ENCODE results near the gene SLC25A33.

The SLC25A33 gene

DNA sequence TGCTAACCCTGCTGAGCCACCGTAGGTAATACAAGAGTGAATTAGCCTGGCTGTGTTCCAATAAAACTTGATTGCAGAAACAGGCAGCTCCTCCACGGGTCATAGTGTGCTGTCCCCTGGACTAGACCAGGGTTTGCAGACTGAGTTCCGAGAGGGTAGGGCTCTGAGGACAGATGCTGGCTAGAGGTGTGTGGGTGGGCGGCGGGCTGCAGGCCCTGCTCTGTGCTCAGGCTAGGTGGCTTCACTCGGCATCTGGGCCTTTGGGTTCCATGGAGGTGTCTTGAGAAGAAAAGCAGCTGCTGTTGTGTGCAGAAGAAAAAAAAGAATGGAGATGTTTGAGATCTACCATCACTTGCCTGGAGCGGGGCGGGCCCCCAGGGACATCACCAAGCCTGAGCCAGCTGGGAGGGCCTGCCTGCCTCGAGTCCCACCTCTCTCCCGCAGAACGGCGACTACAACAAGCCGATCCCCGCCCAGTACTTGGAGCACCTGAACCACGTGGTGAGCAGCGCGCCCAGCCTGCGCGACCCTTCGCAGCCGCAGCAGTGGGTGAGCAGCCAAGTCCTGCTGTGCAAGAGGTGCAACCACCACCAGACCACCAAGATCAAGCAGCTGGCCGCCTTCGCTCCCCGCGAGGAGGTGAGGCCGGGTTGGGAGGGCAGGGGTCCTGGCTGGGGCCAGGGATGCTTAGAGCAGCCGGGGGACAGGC, 57.3 kb downstream of the SLC25A33 start:
- H3K36me3 ChIP-seq (ENCODE audit: insufficient read depth, low read length) = no peaks in the 10 kb centered on the region; the same call in 1 of the 2 replicates
- no peaks in the 10 kb centered on the region for H3K9me3 ChIP-seq (ENCODE audit: control insufficient read depth, insufficient read depth, low read length)
- no peak overlapping the region for H3K9ac ChIP-seq (ENCODE audit: low read depth, low read length)
- H3K4me1 ChIP-seq (ENCODE audit: insufficient read depth, low read length) = peaks cover 21% of the 10 kb centered on the region; the same call in 1 of the 2 replicates

DNA sequence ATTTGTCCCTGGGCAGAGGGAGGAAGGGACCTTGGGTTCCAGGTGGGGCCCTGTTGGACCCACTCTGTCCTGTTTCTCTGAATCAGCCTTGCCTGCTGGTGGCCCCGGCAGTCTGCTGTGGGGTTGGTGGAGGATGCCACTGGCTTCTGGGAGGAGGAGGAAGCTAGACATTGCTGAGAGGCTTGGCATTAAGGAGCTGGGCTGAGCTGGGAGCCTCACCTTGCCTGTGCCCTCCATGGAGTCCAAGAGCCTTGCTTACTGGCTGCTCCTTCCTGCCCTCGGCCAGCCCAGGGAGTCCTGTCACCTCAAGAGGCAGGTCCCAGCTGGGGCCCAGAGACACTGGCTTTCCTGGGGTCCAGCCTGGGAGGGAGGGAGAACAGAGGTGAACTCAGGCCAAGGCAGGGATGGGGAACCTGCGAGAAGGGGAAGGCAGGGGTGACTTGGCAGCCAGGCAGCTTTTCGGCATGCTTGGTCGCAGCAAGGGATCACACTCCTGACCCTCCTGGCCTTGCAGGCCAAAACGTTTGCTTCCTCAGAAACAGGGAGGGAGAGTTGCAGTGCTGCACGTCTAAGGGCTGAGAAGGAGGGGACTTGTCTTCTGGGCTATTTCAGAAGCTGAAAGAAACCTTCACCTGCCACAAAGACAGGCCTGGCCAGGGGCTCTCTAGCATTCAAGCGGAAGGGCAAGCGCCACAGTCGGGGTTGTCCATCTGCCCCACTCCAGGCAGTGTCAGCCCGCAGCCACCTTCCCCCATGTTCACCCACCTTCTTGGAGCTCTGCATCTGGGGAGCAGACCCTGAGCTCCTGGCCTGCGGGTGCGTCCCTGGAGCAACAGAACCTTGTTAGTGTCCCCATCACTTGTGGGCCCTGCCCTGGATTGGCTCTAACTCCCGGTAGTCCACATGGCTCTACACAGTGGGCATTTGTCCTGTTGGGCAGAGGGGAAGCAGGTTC, 58.4 kb downstream of the SLC25A33 start:
- no peak overlapping the region for H3K9ac ChIP-seq (ENCODE audit: low read depth, low read length)
- no peaks in the 10 kb centered on the region; the same call in 1 of the 2 replicates for H3K36me3 ChIP-seq (ENCODE audit: insufficient read depth, low read length)
- H3K9me3 ChIP-seq (ENCODE audit: control insufficient read depth, insufficient read depth, low read length) = no peaks in the 10 kb centered on the region
- peaks cover 12% of the 10 kb centered on the region; the same call in 1 of the 2 replicates for H3K4me1 ChIP-seq (ENCODE audit: insufficient read depth, low read length)

DNA sequence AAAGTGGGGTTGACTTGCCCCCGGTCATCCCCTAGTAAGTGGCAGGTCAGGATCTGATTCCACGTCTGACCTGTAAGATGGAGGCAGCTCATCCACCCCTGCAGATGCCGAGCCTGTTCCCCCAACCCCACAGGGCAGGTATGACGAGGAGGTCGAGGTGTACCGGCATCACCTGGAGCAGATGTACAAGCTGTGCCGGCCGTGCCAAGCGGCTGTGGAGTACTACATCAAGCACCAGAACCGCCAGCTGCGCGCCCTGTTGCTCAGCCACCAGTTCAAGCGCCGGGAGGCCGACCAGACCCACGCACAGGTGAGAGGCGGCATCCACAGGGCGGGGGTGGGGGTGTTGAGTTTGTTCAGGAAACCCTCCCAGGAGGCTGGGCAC, 59.0 kb downstream of the SLC25A33 start:
- Histone ChIP-seq H3K4me1 (ENCODE audit: insufficient read depth, low read length) (peaks cover 5% of the 10 kb centered on the region; the same call in 1 of the 2 replicates), H3K9me3 (ENCODE audit: control insufficient read depth, insufficient read depth, low read length) (no peaks in the 10 kb centered on the region), H3K36me3 (ENCODE audit: insufficient read depth, low read length) (peaks cover 6% of the 10 kb centered on the region), H3K9ac (ENCODE audit: low read depth, low read length) (no peak overlapping the region)

DNA sequence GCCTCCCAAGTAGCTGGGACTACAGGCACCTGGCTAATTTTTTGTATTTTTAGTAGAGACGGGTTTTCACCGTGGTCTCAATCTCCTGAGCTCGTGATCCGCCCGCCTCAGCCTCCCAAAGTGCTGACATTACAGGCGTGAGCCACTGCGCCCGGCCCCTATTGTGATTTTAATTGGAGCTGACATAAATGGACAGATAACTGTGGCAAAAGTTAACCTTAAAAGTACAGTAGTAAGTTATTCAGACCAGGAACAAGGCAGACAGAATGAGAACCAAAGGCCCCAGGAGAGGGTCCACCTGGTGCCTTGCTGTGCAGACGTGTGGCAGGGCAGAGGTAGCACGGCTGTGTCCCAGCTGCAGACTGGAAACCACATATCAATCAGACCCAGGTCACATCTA, 60.5 kb downstream of the SLC25A33 start:
- H3K36me3 ChIP-seq (ENCODE audit: insufficient read depth, low read length) = peaks cover 7% of the 10 kb centered on the region
- no peaks in the 10 kb centered on the region for H3K9me3 ChIP-seq (ENCODE audit: control insufficient read depth, insufficient read depth, low read length)
- H3K4me1 ChIP-seq (ENCODE audit: insufficient read depth, low read length) = no peaks in the 10 kb centered on the region
- H3K9ac ChIP-seq (ENCODE audit: low read depth, low read length) = no peak overlapping the region

DNA sequence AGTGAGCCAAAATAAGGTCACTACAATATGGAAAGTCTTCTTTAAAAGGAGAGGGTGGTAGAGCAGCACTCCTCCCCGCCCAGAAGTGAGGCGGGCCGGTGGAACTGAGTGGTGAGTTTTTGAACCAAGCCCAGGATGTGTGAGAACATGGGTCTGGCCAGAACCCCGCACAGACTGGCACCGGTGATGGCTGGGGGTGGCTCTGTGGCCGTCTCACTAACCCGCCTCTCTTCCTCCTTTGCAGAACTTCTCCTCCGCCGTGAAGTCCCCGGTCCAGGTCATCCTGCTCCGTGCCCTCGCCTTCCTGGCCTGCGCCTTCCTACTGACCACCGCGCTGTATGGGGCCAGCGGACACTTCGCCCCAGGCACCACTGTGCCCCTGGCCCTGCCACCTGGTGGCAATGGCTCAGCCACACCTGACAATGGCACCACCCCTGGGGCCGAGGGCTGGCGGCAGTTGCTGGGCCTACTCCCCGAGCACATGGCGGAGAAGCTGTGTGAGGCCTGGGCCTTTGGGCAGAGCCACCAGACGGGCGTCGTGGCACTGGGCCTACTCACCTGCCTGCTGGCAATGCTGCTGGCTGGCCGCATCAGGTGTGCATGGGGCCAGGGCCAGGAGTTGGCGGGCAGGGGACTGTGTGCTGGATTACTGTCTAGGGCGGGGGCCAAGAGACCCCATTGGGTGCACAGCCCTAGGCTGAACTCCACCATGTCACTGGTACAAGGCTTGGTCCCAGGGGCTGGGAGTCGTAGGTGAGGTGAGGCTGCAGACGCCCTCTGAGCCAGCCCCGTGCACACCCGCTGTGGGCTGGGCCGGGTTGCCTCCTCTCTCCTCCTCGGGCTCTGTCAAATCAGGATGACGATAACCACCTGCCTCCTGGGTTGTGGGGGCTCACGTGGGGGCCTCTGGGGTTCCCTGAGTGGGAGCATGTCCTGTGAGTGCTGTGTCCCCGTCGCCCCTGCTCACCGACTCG, 61.9 kb downstream of the SLC25A33 start:
- Histone ChIP-seq H3K4me1 (ENCODE audit: insufficient read depth, low read length) (no peaks in the 10 kb centered on the region), H3K36me3 (ENCODE audit: insufficient read depth, low read length) (peaks cover 7% of the 10 kb centered on the region), H3K9me3 (ENCODE audit: control insufficient read depth, insufficient read depth, low read length) (no peaks in the 10 kb centered on the region), H3K9ac (ENCODE audit: low read depth, low read length) (no peak overlapping the region)

DNA sequence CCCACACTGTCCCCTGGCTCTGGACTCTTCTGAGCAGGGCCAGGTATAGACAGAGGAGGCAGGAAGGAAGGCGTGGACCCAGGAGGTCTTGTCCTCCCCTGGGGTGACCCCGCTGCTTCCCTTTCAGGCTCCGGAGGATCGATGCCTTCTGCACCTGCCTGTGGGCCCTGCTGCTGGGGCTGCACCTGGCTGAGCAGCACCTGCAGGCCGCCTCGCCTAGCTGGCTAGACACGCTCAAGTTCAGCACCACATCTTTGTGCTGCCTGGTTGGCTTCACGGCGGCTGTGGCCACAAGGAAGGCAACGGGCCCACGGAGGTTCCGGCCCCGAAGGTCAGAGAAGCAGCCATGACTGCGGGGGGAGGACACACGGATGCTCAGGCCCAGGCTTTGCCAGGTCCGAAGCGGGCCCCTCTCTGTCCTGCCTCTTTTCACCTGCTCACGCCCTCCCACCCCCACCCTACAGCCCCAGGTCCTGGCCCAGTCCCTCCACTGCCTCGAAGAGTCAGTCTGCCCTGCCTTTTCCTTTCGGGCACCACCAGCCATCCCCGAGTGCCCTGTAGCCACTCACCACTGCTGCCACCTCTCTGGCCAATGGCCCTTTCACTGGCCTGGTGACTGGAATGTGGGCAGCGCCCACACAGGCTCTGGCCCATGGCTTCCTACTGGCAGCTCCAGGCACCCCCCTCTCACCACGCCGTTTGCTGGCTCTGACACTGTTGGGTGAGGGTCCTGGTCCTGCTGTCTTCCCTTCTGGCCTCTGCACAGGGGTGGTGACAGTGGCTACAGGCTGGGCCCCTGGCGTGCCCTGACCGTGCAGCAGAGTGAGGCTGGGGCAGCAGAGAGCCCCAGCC, 62.9 kb downstream of the SLC25A33 start:
- Histone ChIP-seq H3K4me1 (ENCODE audit: insufficient read depth, low read length) (no peaks in the 10 kb centered on the region), H3K36me3 (ENCODE audit: insufficient read depth, low read length) (peaks cover 7% of the 10 kb centered on the region), H3K9ac (ENCODE audit: low read depth, low read length) (no peak overlapping the region), H3K9me3 (ENCODE audit: control insufficient read depth, insufficient read depth, low read length) (no peaks in the 10 kb centered on the region)

DNA sequence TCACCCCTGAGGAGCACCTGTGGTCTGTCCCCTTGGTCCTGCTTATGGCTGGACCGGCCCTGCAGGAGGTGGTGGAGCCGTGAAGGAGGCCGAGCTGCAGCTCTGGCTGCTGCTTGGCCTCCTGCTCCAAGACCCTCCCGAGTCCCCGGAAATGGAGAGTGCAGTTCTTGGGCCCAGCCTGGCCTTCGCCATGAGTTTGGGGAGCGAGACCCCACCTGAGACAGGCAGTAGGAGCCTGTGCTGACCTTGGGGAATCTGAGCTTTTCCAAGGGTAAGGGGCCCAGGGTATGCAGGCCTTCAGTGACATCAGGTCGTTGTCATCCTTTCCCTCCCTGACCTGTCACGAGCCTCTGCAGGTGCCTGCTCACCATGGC, 63.5 kb downstream of the SLC25A33 start:
- Histone ChIP-seq H3K36me3 (ENCODE audit: insufficient read depth, low read length) (peaks cover 7% of the 10 kb centered on the region; the same call in 1 of the 2 replicates), H3K9ac (ENCODE audit: low read depth, low read length) (no peak overlapping the region)

DNA sequence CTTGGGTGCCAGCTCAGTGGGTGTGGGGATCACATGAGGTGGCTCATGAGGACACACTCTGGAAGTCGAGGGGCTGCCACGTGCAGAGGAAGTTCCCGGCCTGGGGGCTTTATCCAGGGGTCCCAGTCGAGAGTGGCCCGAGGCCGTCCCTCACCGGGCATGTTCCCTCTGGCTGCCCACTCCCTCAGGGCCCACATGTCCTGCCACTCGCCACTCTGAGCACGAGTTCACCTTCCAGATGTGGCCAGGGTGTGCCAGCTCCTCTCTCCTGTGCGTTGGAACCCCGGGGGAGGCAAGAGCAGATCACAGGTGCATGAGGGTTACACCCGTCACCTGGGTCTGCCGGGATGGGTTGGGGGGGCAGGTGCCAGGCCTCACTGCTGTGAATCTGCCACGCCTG, 64.0 kb downstream of the SLC25A33 start:
- Histone ChIP-seq H3K36me3 (ENCODE audit: insufficient read depth, low read length) (peaks cover 7% of the 10 kb centered on the region; the same call in 1 of the 2 replicates), H3K4me1 (ENCODE audit: insufficient read depth, low read length) (no peaks in the 10 kb centered on the region), H3K9ac (ENCODE audit: low read depth, low read length) (no peak overlapping the region), H3K9me3 (ENCODE audit: control insufficient read depth, insufficient read depth, low read length) (no peaks in the 10 kb centered on the region)

More for the DNA sequence above, 63.5 kb downstream of the SLC25A33 start:
- Histone ChIP-seq H3K4me1 (ENCODE audit: insufficient read depth, low read length) (no peaks in the 10 kb centered on the region), H3K9me3 (ENCODE audit: control insufficient read depth, insufficient read depth, low read length) (no peaks in the 10 kb centered on the region)

DNA sequence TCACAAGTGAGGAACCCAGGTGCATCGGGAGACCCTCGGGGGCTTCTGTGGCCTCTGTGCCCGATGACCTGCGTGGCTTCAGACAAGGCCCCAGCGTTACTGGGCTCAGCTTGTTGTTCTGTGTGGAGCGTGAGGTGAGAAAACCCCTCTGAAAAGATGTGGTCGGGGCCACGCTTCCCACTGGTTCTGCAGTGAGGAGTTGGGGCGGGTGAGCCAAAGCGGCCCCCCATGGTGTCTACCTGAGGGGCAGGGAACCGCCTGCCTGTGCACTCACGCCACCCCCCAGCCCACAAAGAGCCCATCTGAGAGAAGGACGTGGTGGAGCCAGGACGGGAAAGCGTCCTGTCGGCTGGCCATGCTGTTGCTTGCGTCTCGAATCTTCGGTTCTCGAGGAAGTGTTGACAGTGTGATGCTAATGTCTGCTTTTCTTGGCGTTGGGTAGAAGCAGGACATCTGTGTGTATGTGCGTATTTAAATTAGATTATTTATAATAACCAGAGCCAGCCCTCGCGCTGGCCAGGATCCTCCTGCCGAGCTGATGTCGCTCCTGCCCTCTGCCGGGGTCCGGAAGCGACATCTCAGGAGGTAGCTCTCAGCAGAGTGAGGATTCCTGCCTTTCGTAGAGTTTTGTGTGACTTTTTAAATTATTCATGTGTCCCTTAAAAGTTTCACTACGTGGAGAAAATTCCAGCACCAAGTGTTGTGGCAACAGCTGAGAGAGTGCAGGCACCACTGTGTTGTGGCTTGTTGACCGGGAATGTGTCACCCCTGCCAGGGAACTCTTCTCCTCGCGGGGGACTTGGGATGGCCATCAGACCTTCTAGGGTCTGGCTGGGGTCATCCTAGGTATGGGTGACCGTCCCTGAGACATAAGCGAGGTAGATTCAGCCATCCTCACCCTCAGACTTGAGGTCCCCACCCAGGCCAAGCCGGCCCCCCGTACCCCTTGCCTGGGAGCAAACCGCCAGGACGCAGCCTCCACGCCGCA, 64.8 kb downstream of the SLC25A33 start:
- no peak overlapping the region for H3K9ac ChIP-seq (ENCODE audit: low read depth, low read length)
- H3K9me3 ChIP-seq (ENCODE audit: control insufficient read depth, insufficient read depth, low read length) = no peaks in the 10 kb centered on the region
- peaks cover 7% of the 10 kb centered on the region; the same call in 1 of the 2 replicates for H3K36me3 ChIP-seq (ENCODE audit: insufficient read depth, low read length)
- H3K4me1 ChIP-seq (ENCODE audit: insufficient read depth, low read length) = no peaks in the 10 kb centered on the region

DNA sequence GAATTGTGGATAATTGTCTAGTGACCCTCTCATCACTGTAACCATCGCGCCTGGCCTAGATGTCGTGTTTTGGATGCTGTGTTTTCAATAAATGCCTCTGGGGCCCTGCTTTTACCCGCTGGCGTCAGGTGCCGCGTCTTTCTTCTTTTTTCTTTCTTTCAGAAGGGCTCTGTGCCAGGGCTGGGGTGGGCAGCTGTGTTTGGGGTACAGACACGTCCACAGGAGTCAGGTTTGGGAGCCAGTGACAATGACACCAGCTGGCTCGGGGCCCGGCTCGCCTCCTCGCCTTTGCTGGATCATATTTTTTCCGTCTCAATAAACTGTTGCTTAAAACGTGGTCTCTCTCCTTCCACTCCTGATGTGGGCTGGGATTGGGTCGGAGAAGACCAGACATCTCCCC, 65.6 kb downstream of the SLC25A33 start:
- no peaks in the 10 kb centered on the region for H3K4me1 ChIP-seq (ENCODE audit: insufficient read depth, low read length)
- no peak overlapping the region for H3K9ac ChIP-seq (ENCODE audit: low read depth, low read length)
- peaks cover 7% of the 10 kb centered on the region for H3K36me3 ChIP-seq (ENCODE audit: insufficient read depth, low read length)
- H3K9me3 ChIP-seq (ENCODE audit: control insufficient read depth, insufficient read depth, low read length) = no peaks in the 10 kb centered on the region

DNA sequence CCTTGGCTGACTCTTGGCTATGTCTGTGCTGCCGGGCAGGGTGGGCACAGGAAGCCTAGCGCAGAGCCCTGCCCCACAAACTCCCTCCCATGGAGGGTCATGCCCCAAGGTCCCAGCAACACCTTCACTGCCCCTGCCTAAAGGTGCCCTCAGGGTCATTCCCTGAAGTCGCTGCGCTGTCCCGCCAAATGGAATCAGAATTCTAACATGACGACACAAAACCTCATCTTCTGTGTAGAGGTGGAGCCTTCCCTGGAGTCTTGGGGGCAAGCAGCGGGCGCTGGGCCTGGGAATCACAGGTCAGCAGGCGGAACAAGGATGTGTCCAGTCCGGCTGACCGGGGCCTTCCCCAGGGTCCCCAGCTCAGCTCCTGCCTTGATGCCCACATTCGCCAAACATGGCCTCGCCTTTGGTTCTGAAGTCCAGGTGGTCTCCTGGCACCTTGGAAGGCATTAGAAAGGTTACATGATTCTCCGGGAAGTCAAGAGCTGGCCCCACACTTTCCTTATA, 66.7 kb downstream of the SLC25A33 start:
- Histone ChIP-seq H3K9ac (ENCODE audit: low read depth, low read length) (no peak overlapping the region), H3K9me3 (ENCODE audit: control insufficient read depth, insufficient read depth, low read length) (no peaks in the 10 kb centered on the region), H3K4me1 (ENCODE audit: insufficient read depth, low read length) (no peaks in the 10 kb centered on the region), H3K36me3 (ENCODE audit: insufficient read depth, low read length) (peaks cover 7% of the 10 kb centered on the region)

DNA sequence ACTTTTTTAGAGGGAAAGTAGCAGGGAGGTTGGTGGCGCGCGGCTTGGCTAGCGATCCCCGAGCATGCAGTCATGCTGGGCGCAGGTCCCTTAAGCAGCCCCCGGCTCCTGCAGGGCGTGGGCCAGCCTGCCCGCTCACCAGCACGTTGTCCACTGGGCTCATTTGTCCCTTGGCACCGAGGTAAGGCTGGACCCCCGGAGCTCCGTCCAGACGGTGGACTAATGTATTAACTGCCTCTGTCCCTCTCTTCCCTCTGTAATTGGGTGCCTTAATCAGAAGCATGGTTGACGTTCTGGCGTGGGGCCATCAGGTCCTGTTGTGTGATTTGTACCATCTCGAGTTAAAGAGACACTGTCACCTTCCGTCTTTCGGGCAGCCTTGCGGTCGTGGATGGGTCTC, 67.2 kb downstream of the SLC25A33 start:
- Histone ChIP-seq H3K9ac (ENCODE audit: low read depth, low read length) (no peak overlapping the region), H3K9me3 (ENCODE audit: control insufficient read depth, insufficient read depth, low read length) (no peaks in the 10 kb centered on the region), H3K4me1 (ENCODE audit: insufficient read depth, low read length) (no peaks in the 10 kb centered on the region), H3K36me3 (ENCODE audit: insufficient read depth, low read length) (peaks cover 7% of the 10 kb centered on the region)
